Measurements from ENCODE around the gene C6orf47. TPM values are rescaled to one million over a fixed set of nuclear protein-coding genes. Genes with fewer than 3 reads are reported as not detected.
A peak's percentile ranks its signal among the peaks of the same experiment; 100 is the strongest.

The C6orf47 gene
- total RNA-seq, 2 experiments from 2014 or later: 16.7 to 18.5 TPM

DNA sequence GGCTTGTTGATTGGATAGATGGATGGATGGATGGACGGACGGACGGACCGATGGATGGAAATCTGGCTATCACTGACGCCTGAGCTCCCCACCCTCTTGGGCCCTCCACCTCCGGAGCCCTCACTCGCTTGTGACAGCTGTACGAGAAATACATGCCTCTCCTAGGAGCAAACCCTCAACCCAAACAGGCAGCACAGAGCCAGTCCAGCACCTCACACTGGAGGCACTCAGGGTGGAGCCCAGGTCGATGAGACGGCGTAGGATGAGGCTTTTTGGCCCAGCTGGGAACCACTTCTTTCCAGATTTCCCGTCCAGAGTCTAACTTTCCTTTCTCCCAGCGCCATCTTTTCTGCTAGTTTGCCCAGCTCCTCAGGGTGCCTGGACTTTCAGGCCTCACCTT, 23.0 kb upstream of the C6orf47 start:
- Histone ChIP-seq H3K36me3 (ENCODE audit: insufficient read depth, low read length) (peaks cover 21% of the 10 kb centered on the region; the same call in 1 of the 2 replicates), H3K4me3 (ENCODE audit: low read depth, low read length, poor library complexity, severe bottlenecking) (no peak overlapping the region), H3K9me3 (ENCODE audit: low read length) (no peaks in the 10 kb centered on the region), H2AFZ (ENCODE audit: low read length) (no peak overlapping the region), H4K20me1 (ENCODE audit: insufficient read depth, low read length) (no peaks in the 10 kb centered on the region), H3K27ac (ENCODE audit: low read depth, low read length, poor library complexity, severe bottlenecking) (no peak overlapping the region), H3K4me1 (ENCODE audit: insufficient read depth, low read length, poor library complexity, severe bottlenecking) (peaks cover 15% of the 10 kb centered on the region), H3K4me2 (ENCODE audit: low read length) (no peak overlapping the region), H3K9me2 (ENCODE audit: insufficient read depth, low read length) (no peaks in the 10 kb centered on the region), H3K79me2 (ENCODE audit: insufficient read depth, low read depth, low read length) (no peaks in the 10 kb centered on the region)
- no TSS peak for BruUV-seq (replicated peaks)
- TF ChIP-seq EZH2phosphoT487 (IDR thresholded peaks at IDR 0.05; ENCODE audit: borderline replicate concordance, low read depth, low read length): no peak
- TF ChIP-seq, protein P1, sequence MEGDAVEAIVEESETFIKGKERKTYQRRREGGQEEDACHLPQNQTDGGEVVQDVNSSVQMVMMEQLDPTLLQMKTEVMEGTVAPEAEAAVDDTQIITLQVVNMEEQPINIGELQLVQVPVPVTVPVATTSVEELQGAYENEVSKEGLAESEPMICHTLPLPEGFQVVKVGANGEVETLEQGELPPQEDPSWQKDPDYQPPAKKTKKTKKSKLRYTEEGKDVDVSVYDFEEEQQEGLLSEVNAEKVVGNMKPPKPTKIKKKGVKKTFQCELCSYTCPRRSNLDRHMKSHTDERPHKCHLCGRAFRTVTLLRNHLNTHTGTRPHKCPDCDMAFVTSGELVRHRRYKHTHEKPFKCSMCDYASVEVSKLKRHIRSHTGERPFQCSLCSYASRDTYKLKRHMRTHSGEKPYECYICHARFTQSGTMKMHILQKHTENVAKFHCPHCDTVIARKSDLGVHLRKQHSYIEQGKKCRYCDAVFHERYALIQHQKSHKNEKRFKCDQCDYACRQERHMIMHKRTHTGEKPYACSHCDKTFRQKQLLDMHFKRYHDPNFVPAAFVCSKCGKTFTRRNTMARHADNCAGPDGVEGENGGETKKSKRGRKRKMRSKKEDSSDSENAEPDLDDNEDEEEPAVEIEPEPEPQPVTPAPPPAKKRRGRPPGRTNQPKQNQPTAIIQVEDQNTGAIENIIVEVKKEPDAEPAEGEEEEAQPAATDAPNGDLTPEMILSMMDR (conservative IDR thresholded peaks at IDR 0.05; ENCODE audit: low read length): no peak
- ChIA-PET CTCF (ENCODE audit: unreplicated experiment) (no interaction called here), POLR2A (no interaction called here)
- intact Hi-C loops (cut with micrococcal nuclease; ENCODE audit: unreplicated experiment): loop anchor here (10.0 kb wide), 2 partner anchors 211 to 459 kb away; partner anchors contain the start of gene EHMT2
- DNase-seq (ENCODE audit: low spot score): no peak

- BruUV-seq (replicated peaks): no TSS peak
- Histone ChIP-seq H3K4me3 (ENCODE audit: low read depth, low read length, poor library complexity, severe bottlenecking) (peak overlapping the region; percentile 18), H3K4me1 (ENCODE audit: insufficient read depth, low read length, poor library complexity, severe bottlenecking) (peaks cover 29% of the 10 kb centered on the region), H3K79me2 (ENCODE audit: insufficient read depth, low read depth, low read length) (no peaks in the 10 kb centered on the region), H3K36me3 (ENCODE audit: insufficient read depth, low read length) (peaks cover 2% of the 10 kb centered on the region; the same call in 1 of the 2 replicates), H4K20me1 (ENCODE audit: insufficient read depth, low read length) (no peaks in the 10 kb centered on the region), H3K9me3 (ENCODE audit: low read length) (no peaks in the 10 kb centered on the region), H3K9me2 (ENCODE audit: insufficient read depth, low read length) (no peaks in the 10 kb centered on the region), H2AFZ (ENCODE audit: low read length) (peak overlapping the region; percentile 33; the same call in 1 of the 2 replicates), H3K4me2 (ENCODE audit: low read length) (peak overlapping the region; percentile 56), H3K27ac (ENCODE audit: low read depth, low read length, poor library complexity, severe bottlenecking) (no peak overlapping the region)
- ChIA-PET CTCF (ENCODE audit: unreplicated experiment) (interaction anchor here (0.5 kb wide), 1 partner anchor 183 kb away, joined by 4 read pairs; no protein-coding TSS in a partner anchor), POLR2A (interaction anchor here (1.0 kb wide), 1 partner anchor 57 kb away, joined by 3 read pairs; no protein-coding TSS in a partner anchor)
- peak; percentile 25 for DNase-seq (ENCODE audit: low spot score)
- intact Hi-C loops (cut with micrococcal nuclease; ENCODE audit: unreplicated experiment): loop anchor here (2.0 to 10.0 kb wide), 3 partner anchors 46 to 456 kb away; partner anchors contain the start of gene EHMT2
- no peak for TF ChIP-seq EZH2phosphoT487 (IDR thresholded peaks at IDR 0.05; ENCODE audit: borderline replicate concordance, low read depth, low read length)
- TF ChIP-seq, protein P1 (conservative IDR thresholded peaks at IDR 0.05; ENCODE audit: low read length): no peak
Observed at GRCh38 chr6:31681135-31681671, 20.6 kb upstream of the C6orf47 start.

Data from OCI-LY7 (cell line).